ENCODE data around the gene SDHB. TPM values are rescaled to one million over a fixed set of nuclear protein-coding genes. Genes with fewer than 3 reads are reported as not detected.

Gene SDHB
- total RNA-seq, 1 donor from 2014 or later, result 46.3 TPM

DNA sequence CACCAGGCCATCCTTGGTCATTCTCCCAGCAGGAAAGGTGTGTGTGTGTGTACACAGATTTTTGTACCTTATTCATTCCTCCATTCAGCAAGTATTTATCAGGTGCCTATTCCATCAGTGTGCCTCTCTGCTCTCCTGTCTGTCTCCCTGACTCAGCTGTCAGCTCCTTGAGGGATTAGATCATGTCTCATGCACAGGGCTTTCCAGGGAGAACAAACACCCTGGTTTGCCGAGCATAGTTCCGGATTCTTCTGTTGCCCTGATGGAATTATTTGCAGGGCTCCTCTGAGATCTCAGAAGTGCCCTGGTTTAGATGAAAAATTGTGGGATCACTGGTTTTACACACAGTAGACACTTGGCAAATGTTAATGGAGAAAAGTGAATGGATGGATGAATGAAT is 8.1 kb upstream of the SDHB start:
- H3K27ac Mint-ChIP-seq, result no peak overlapping the region
- no peaks in the 10 kb centered on the region for H3K36me3 Mint-ChIP-seq (ENCODE audit: insufficient read depth)
- no peak for DNase-seq (ENCODE audit: low spot score, unreplicated experiment)
- peaks cover 7% of the 10 kb centered on the region for H3K27me3 Mint-ChIP-seq
- H3K9me3 Mint-ChIP-seq (ENCODE audit: low read depth), result no peaks in the 10 kb centered on the region
- TF ChIP-seq, protein P1, sequence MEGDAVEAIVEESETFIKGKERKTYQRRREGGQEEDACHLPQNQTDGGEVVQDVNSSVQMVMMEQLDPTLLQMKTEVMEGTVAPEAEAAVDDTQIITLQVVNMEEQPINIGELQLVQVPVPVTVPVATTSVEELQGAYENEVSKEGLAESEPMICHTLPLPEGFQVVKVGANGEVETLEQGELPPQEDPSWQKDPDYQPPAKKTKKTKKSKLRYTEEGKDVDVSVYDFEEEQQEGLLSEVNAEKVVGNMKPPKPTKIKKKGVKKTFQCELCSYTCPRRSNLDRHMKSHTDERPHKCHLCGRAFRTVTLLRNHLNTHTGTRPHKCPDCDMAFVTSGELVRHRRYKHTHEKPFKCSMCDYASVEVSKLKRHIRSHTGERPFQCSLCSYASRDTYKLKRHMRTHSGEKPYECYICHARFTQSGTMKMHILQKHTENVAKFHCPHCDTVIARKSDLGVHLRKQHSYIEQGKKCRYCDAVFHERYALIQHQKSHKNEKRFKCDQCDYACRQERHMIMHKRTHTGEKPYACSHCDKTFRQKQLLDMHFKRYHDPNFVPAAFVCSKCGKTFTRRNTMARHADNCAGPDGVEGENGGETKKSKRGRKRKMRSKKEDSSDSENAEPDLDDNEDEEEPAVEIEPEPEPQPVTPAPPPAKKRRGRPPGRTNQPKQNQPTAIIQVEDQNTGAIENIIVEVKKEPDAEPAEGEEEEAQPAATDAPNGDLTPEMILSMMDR (IDR thresholded peaks at IDR 0.05; ENCODE audit: unreplicated experiment), result no peak
- no peak overlapping the region for H3K4me3 Mint-ChIP-seq (ENCODE audit: low read depth)
- peaks cover 9% of the 10 kb centered on the region for H3K4me1 Mint-ChIP-seq (ENCODE audit: low read depth)

DNA sequence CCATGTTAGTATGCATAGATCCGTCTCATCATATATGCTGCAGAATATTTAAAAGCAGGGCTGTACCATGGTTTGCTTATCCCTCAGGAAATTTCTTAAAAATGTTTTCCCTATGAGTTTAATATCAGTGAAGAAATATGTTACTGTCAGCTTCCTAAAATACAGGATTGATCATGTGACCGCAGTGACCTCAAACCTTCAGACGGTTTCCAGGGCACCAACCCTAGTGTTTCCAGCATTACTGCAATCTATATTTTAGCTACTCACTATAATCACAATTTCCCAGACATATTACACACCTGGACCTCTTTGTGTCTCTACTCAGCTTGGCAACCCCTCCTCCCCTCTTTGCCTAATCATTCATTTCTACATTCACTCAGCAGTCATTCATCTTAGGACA is 7.7 kb upstream of the SDHB start:
- Mint-ChIP-seq H3K27ac (no peak overlapping the region), H3K27me3 (peaks cover 7% of the 10 kb centered on the region), H3K36me3 (ENCODE audit: insufficient read depth) (no peaks in the 10 kb centered on the region), H3K4me3 (ENCODE audit: low read depth) (no peak overlapping the region), H3K4me1 (ENCODE audit: low read depth) (peaks cover 9% of the 10 kb centered on the region), H3K9me3 (ENCODE audit: low read depth) (no peaks in the 10 kb centered on the region)
- no peak for DNase-seq (ENCODE audit: low spot score, unreplicated experiment)
- TF ChIP-seq, protein P1 (IDR thresholded peaks at IDR 0.05; ENCODE audit: unreplicated experiment), result no peak

GRCh38 chr1:17060306-17060749 is 6.5 kb upstream of the SDHB start:
- TF ChIP-seq, protein P1 (IDR thresholded peaks at IDR 0.05; ENCODE audit: unreplicated experiment), result no peak

DNA sequence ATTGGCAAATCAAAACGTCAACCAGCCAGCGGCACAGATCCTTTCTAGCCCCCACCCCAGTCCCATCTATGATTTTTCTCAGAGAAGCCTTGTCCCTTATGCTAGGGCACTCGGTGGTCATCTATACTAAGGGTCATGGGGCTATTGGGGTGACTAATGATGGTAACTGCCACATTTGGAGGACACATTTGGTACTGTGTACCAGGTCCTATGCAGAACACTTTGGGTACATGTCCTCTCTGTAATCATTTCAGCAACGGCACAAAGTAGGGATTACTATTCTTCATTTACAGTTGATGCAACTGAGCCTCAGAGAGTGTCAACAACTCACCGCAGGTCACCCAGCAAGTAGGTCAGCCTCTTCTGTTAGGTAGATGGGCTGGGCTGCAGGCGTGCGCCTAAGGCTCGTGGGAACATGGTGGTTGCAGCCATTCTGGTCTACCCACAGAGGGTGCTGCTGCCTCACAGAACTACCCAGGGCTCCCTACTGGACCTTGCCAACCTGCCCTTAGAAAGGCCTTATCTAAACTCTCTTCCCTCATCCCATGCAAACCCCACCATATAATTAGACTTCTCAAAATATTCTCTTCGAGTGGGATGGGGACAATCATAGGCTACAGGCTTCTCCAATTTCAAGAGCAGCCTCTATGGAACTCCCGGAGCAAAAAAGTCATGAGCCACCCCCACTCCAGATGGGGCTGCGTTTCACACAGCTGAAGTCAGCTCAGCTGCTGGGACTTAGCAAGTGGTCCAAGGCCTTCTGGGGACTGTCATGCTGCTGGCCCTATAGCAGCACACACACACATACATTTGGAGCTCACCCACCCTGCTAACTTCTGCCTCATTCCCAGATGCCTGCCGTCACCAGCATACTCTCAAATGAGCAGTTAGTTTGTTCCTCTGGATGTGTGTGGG is 5.8 kb upstream of the SDHB start:
- H3K36me3 Mint-ChIP-seq (ENCODE audit: insufficient read depth), result no peaks in the 10 kb centered on the region
- H3K4me3 Mint-ChIP-seq (ENCODE audit: low read depth), result no peak overlapping the region
- TF ChIP-seq, protein P1 (IDR thresholded peaks at IDR 0.05; ENCODE audit: unreplicated experiment), result peak; percentile 74
- peaks cover 9% of the 10 kb centered on the region for H3K4me1 Mint-ChIP-seq (ENCODE audit: low read depth)
- H3K27ac Mint-ChIP-seq, result no peak overlapping the region
- peak; percentile 42 for DNase-seq (ENCODE audit: low spot score, unreplicated experiment)
- no peaks in the 10 kb centered on the region for H3K9me3 Mint-ChIP-seq (ENCODE audit: low read depth)
- H3K27me3 Mint-ChIP-seq, result peaks cover 7% of the 10 kb centered on the region

More at GRCh38 chr1:17060306-17060749, 6.5 kb upstream of the SDHB start:
- Mint-ChIP-seq H3K27ac (peak overlapping the region; percentile 11), H3K27me3 (peaks cover 7% of the 10 kb centered on the region), H3K36me3 (ENCODE audit: insufficient read depth) (no peaks in the 10 kb centered on the region), H3K4me3 (ENCODE audit: low read depth) (no peak overlapping the region), H3K4me1 (ENCODE audit: low read depth) (peaks cover 9% of the 10 kb centered on the region), H3K9me3 (ENCODE audit: low read depth) (no peaks in the 10 kb centered on the region)
- DNase-seq (ENCODE audit: low spot score, unreplicated experiment), result no peak

GRCh38 chr1:17056551-17056950 is 2.7 kb upstream of the SDHB start:
- Mint-ChIP-seq H3K27me3 (peaks cover 7% of the 10 kb centered on the region), H3K36me3 (ENCODE audit: insufficient read depth) (no peaks in the 10 kb centered on the region), H3K4me1 (ENCODE audit: low read depth) (peaks cover 13% of the 10 kb centered on the region), H3K27ac (peak overlapping the region; percentile 45), H3K4me3 (ENCODE audit: low read depth) (no peak overlapping the region), H3K9me3 (ENCODE audit: low read depth) (no peaks in the 10 kb centered on the region)
- TF ChIP-seq, protein P1 (IDR thresholded peaks at IDR 0.05; ENCODE audit: unreplicated experiment), result no peak
- DNase-seq (ENCODE audit: low spot score, unreplicated experiment), result no peak
